Keratinocyte (primary cell): Measurements from ENCODE around the gene ZNF789.

ENCODE experiments used
- CTCF ChIP-seq, 3 experiments: IDR thresholded peaks in 1 of 3; conservative IDR thresholded peaks in 1 of 3; optimal IDR thresholded peaks in 1 of 3; 2 replicates in 2 of 3; 3 replicates in 1 of 3; pipeline versions ENCODE3 to v1.5.1; 2011; ENCODE audit warnings: low read length in 3 of 3, mild to moderate bottlenecking in 3 of 3, moderate library complexity in 2 of 3, control low read depth in 1 of 3, inconsistent platforms in 1 of 3; ENCODE audit not compliant: insufficient read depth in 2 of 3; ENCODE audit errors: extremely low read depth in 1 of 3
- EZH2 ChIP-seq: IDR thresholded peaks from one replicate; pipeline ENCODE4 v1.6.1; 2012; ENCODE audit warnings: inconsistent platforms, mild to moderate bottlenecking, low read length, moderate library complexity

GRCh38 chr7:99424932-99425730, 47.6 kb upstream of the ZNF789 start:
- TF ChIP-seq CTCF (optimal IDR thresholded peaks at IDR 0.05 in 1 of 3, IDR thresholded peaks at IDR 0.05 in 1 of 3, conservative IDR thresholded peaks at IDR 0.05 in 1 of 3; ENCODE audit: extremely low read depth in 1 of 3, insufficient read depth in 2 of 3, low read length in 3 of 3) (no peak), EZH2 (no peak)
